ENCODE data around the gene STRAP.
"Not testable (repeated sequence)": the region's sequence is repeated elsewhere in the genome, so short reads cannot be mapped to it uniquely, and the experiment has no call there.

Gene STRAP

GRCh38 chr12:15892645-15893259, 10.6 kb downstream of the STRAP start:
- H3K9me3 ChIP-seq (ENCODE audit: control insufficient read depth, low read length): no peaks in the 10 kb centered on the region
- H3K27me3 ChIP-seq (ENCODE audit: control insufficient read depth, insufficient read depth, low read length, poor library complexity, severe bottlenecking): no peaks in the 10 kb centered on the region
- no peaks in the 10 kb centered on the region for H3K4me1 ChIP-seq (ENCODE audit: control insufficient read depth, insufficient read depth, low read length)
- no peak overlapping the region for H3K27ac ChIP-seq (ENCODE audit: insufficient read depth, low read depth, low read length, poor library complexity, severe bottlenecking)
- peaks cover 17% of the 10 kb centered on the region for H3K36me3 ChIP-seq (ENCODE audit: control insufficient read depth, insufficient read depth, low read length)
- no peak overlapping the region for H3K4me3 ChIP-seq (ENCODE audit: insufficient read depth, low read depth, low read length)
- WGBS, 2 experiments: 96 to 98% methylated on average over 4 to 5 of the region's 5 CpGs

GRCh38 chr12:15893260-15893659, 11.1 kb downstream of the STRAP start:
- 100% methylated on average over 1 of the region's 3 CpGs for WGBS, 2 experiments
- H3K27ac ChIP-seq (ENCODE audit: insufficient read depth, low read depth, low read length, poor library complexity, severe bottlenecking): no peak overlapping the region
- peaks cover 17% of the 10 kb centered on the region for H3K36me3 ChIP-seq (ENCODE audit: control insufficient read depth, insufficient read depth, low read length)
- no peaks in the 10 kb centered on the region for H3K27me3 ChIP-seq (ENCODE audit: control insufficient read depth, insufficient read depth, low read length, poor library complexity, severe bottlenecking)
- no peaks in the 10 kb centered on the region for H3K4me1 ChIP-seq (ENCODE audit: control insufficient read depth, insufficient read depth, low read length)
- H3K9me3 ChIP-seq (ENCODE audit: control insufficient read depth, low read length): no peaks in the 10 kb centered on the region
- no peak overlapping the region for H3K4me3 ChIP-seq (ENCODE audit: insufficient read depth, low read depth, low read length)

GRCh38 chr12:15896867-15897266, 14.7 kb downstream of the STRAP start:
- no peaks in the 10 kb centered on the region for H3K4me1 ChIP-seq (ENCODE audit: control insufficient read depth, insufficient read depth, low read length)
- no peaks in the 10 kb centered on the region for H3K9me3 ChIP-seq (ENCODE audit: control insufficient read depth, low read length)
- no peak overlapping the region for H3K27ac ChIP-seq (ENCODE audit: insufficient read depth, low read depth, low read length, poor library complexity, severe bottlenecking)
- 100% methylated on average over 1 of the region's 1 CpG; no CpG with 5 or more reads in 1 of the 2 experiments for WGBS, 2 experiments
- no peaks in the 10 kb centered on the region for H3K27me3 ChIP-seq (ENCODE audit: control insufficient read depth, insufficient read depth, low read length, poor library complexity, severe bottlenecking)
- H3K4me3 ChIP-seq (ENCODE audit: insufficient read depth, low read depth, low read length): no peak overlapping the region
- H3K36me3 ChIP-seq (ENCODE audit: control insufficient read depth, insufficient read depth, low read length): peaks cover 25% of the 10 kb centered on the region

- Histone ChIP-seq H3K27ac (ENCODE audit: insufficient read depth, low read depth, low read length, poor library complexity, severe bottlenecking) (no peak overlapping the region), H3K4me3 (ENCODE audit: insufficient read depth, low read depth, low read length) (no peak overlapping the region), H3K4me1 (ENCODE audit: control insufficient read depth, insufficient read depth, low read length) (no peaks in the 10 kb centered on the region), H3K9me3 (ENCODE audit: control insufficient read depth, low read length) (no peaks in the 10 kb centered on the region), H3K27me3 (ENCODE audit: control insufficient read depth, insufficient read depth, low read length, poor library complexity, severe bottlenecking) (no peaks in the 10 kb centered on the region), H3K36me3 (ENCODE audit: control insufficient read depth, insufficient read depth, low read length) (peaks cover 30% of the 10 kb centered on the region)
- WGBS, 2 experiments: 83 to 95% methylated on average over 1 to 2 of the region's 2 CpGs
These were observed 15.2 kb downstream of the STRAP start for GRCh38 chr12:15897433-15897832.

- H3K27me3 ChIP-seq (ENCODE audit: control insufficient read depth, insufficient read depth, low read length, poor library complexity, severe bottlenecking): no peaks in the 10 kb centered on the region
- H3K4me1 ChIP-seq (ENCODE audit: control insufficient read depth, insufficient read depth, low read length): no peaks in the 10 kb centered on the region
- no peak overlapping the region for H3K27ac ChIP-seq (ENCODE audit: insufficient read depth, low read depth, low read length, poor library complexity, severe bottlenecking)
- no peaks in the 10 kb centered on the region for H3K9me3 ChIP-seq (ENCODE audit: control insufficient read depth, low read length)
- no peak overlapping the region for H3K4me3 ChIP-seq (ENCODE audit: insufficient read depth, low read depth, low read length)
- peaks cover 43% of the 10 kb centered on the region for H3K36me3 ChIP-seq (ENCODE audit: control insufficient read depth, insufficient read depth, low read length)
These were observed 17.2 kb downstream of the STRAP start for GRCh38 chr12:15899282-15899870.

- Histone ChIP-seq H3K36me3 (ENCODE audit: control insufficient read depth, insufficient read depth, low read length) (peaks cover 31% of the 10 kb centered on the region), H3K27me3 (ENCODE audit: control insufficient read depth, insufficient read depth, low read length, poor library complexity, severe bottlenecking) (no peaks in the 10 kb centered on the region)
These were observed 22.3 kb downstream of the STRAP start for GRCh38 chr12:15904378-15904920.

GRCh38 chr12:15910468-15910863, 28.3 kb downstream of the STRAP start:
- Histone ChIP-seq H3K4me1 (ENCODE audit: control insufficient read depth, insufficient read depth, low read length) (peaks cover 7% of the 10 kb centered on the region), H3K27me3 (ENCODE audit: control insufficient read depth, insufficient read depth, low read length, poor library complexity, severe bottlenecking) (no peaks in the 10 kb centered on the region), H3K9me3 (ENCODE audit: control insufficient read depth, low read length) (no peaks in the 10 kb centered on the region), H3K4me3 (ENCODE audit: insufficient read depth, low read depth, low read length) (peak overlapping the region; percentile 86), H3K36me3 (ENCODE audit: control insufficient read depth, insufficient read depth, low read length) (no peaks in the 10 kb centered on the region), H3K27ac (ENCODE audit: insufficient read depth, low read depth, low read length, poor library complexity, severe bottlenecking) (no peak overlapping the region)
- WGBS, 2 experiments: 55 to 78% methylated on average over 2 to 5 of the region's 5 CpGs

More at GRCh38 chr12:15904378-15904920, 22.3 kb downstream of the STRAP start:
- H3K4me1 ChIP-seq (ENCODE audit: control insufficient read depth, insufficient read depth, low read length): no peaks in the 10 kb centered on the region
- 95 to 96% methylated on average over 4 of the region's 5 CpGs for WGBS, 2 experiments
- H3K4me3 ChIP-seq (ENCODE audit: insufficient read depth, low read depth, low read length): no peak overlapping the region
- no peaks in the 10 kb centered on the region for H3K9me3 ChIP-seq (ENCODE audit: control insufficient read depth, low read length)
- H3K27ac ChIP-seq (ENCODE audit: insufficient read depth, low read depth, low read length, poor library complexity, severe bottlenecking): no peak overlapping the region

- peak within 1 kb of the TSS; percentile 94 for H3K27ac ChIP-seq (ENCODE audit: insufficient read depth, low read depth, low read length, poor library complexity, severe bottlenecking)
- H3K4me3 ChIP-seq (ENCODE audit: insufficient read depth, low read depth, low read length): peak within 1 kb of the TSS; percentile 86
- peaks cover 7% of the 10 kb centered on the region for H3K4me1 ChIP-seq (ENCODE audit: control insufficient read depth, insufficient read depth, low read length)
- no peaks in the 10 kb centered on the region for H3K9me3 ChIP-seq (ENCODE audit: control insufficient read depth, low read length)
- H3K27me3 ChIP-seq (ENCODE audit: control insufficient read depth, insufficient read depth, low read length, poor library complexity, severe bottlenecking): no peaks in the 10 kb centered on the region
- H3K36me3 ChIP-seq (ENCODE audit: control insufficient read depth, insufficient read depth, low read length): no peaks in the 10 kb centered on the region
- 0 to 1% methylated on average over 56 to 58 of the region's 59 CpGs for WGBS, 2 experiments
These were observed 28.9 kb downstream of the STRAP start, which contains the start of gene DERA for GRCh38 chr12:15910864-15911721. Gene DERA (plus strand): TSS chr12:15911332. CDS start chr12:15911384, 52 bp downstream.

- H3K36me3 ChIP-seq (ENCODE audit: control insufficient read depth, insufficient read depth, low read length); H3K4me1 ChIP-seq (ENCODE audit: control insufficient read depth, insufficient read depth, low read length); H3K27me3 ChIP-seq (ENCODE audit: control insufficient read depth, insufficient read depth, low read length, poor library complexity, severe bottlenecking); H3K9me3 ChIP-seq (ENCODE audit: control insufficient read depth, low read length): not testable (repeated sequence)
- Histone ChIP-seq H3K4me3 (ENCODE audit: insufficient read depth, low read depth, low read length) (peak overlapping the region; percentile 86), H3K27ac (ENCODE audit: insufficient read depth, low read depth, low read length, poor library complexity, severe bottlenecking) (peak overlapping the region; percentile 94)
- WGBS, 2 experiments: 10 to 27% methylated on average over 1 of the region's 5 CpGs
These were observed 29.7 kb downstream of the STRAP start for GRCh38 chr12:15911931-15912330.

- not testable (repeated sequence) for H3K9me3 ChIP-seq (ENCODE audit: control insufficient read depth, low read length); H3K27ac ChIP-seq (ENCODE audit: insufficient read depth, low read depth, low read length, poor library complexity, severe bottlenecking); H3K36me3 ChIP-seq (ENCODE audit: control insufficient read depth, insufficient read depth, low read length); H3K27me3 ChIP-seq (ENCODE audit: control insufficient read depth, insufficient read depth, low read length, poor library complexity, severe bottlenecking); H3K4me3 ChIP-seq (ENCODE audit: insufficient read depth, low read depth, low read length)
- 91 to 93% methylated on average over 5 of the region's 5 CpGs for WGBS, 2 experiments
- H3K4me1 ChIP-seq (ENCODE audit: control insufficient read depth, insufficient read depth, low read length): peaks cover 22% of the 10 kb centered on the region
These were observed 31.9 kb downstream of the STRAP start for GRCh38 chr12:15914131-15914530.
